ENCODE data around the gene CCDC136.

DNA sequence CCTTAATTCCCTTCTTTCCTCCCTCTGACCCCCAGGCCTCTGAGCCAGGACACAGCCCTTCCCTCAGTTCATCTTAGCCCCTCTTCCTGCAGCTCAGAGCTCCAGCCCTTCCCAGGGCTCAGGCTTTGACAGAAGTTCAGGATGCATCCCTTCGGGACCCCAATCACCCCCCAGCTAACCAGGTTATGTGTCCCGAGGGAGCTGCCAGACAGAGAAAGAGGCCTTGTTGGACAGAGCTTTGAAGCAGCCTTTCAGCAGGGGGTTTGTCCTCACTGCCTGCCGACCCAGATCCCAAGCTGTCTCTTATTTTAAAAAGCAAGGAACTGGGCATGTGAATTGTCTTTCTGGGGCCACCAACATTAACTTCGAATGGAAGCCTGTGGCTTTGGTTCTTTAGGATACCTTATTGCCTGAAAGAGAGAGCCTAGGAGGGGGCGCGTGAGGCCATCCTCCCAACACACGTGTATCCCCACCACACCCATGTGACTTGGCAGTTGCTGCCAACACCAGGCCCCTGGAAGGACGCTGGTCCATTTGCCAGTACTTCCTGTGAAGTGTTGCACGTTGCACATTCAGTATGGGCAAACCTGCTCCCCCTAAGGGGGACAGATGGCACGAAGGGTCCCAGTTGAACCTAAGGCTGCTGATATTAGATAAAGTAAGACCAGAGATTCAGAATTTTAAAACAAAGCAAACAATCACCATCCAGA lies 858 bp downstream of the CCDC136 start:
- no peak for TF ChIP-seq EZH2 (IDR thresholded peaks at IDR 0.05; ENCODE audit: low read length)
- no peak for TF ChIP-seq CTCF (optimal IDR thresholded peaks at IDR 0.05 in 1 of 3, IDR thresholded peaks at IDR 0.05 in 1 of 3, conservative IDR thresholded peaks at IDR 0.05 in 1 of 3; ENCODE audit: extremely low read depth in 1 of 3, insufficient read depth in 2 of 3, low read length in 3 of 3)

Data from keratinocyte (primary cell).